ENCODE results near the gene RBM33. TPM values are rescaled to one million over a fixed set of nuclear protein-coding genes. Genes with fewer than 3 reads are reported as not detected.

The RBM33 gene
- total and polyA plus RNA-seq, 2 of the 4 experiments (the other 2 are of a cell fraction): 7.3 to 10.8 TPM

DNA sequence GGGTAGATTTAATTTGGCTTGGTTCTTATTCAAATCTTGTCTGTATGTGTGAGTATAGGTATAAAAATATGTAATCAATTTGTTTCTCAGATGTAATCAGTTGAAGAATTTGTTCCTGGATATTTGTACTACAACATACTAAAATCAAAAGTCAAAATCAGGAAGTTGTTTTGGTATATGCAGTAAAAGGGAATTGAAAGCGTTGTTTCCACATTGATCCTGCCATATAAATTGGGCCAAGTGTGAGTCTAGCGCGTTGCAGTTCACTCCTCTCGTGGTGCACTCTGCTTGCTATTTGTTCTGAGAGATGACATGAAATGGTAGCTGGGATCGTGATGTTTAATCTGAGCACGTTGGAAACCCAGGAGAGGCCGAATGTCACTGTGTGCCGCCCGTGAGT lies 111.9 kb downstream of the RBM33 start:
- Histone ChIP-seq H3K27me3 (ENCODE audit: control insufficient read depth, insufficient read depth, low read length) (no peaks in the 10 kb centered on the region), H2AK9ac (replicated peaks; ENCODE audit: low read depth, low read length, poor library complexity) (no peak overlapping the region), H3K9ac (ENCODE audit: low read depth, low read length) (no peak overlapping the region), H3K27ac (ENCODE audit: insufficient read depth, low read length) (no peak overlapping the region), H3K4me2 (ENCODE audit: low read depth, low read length) (no peak overlapping the region), H2AFZ (replicated peaks; ENCODE audit: low read length, poor library complexity) (no peak overlapping the region), H2BK120ac (ENCODE audit: low read depth, low read length) (no peak overlapping the region), H4K5ac (ENCODE audit: low read depth, low read length) (no peak overlapping the region), H2BK15ac (ENCODE audit: low read depth, low read length) (no peak overlapping the region), H3K14ac (replicated peaks; ENCODE audit: low read depth, low read length) (no peak overlapping the region), H4K20me1 (ENCODE audit: insufficient read depth, low read length) (peaks cover 42% of the 10 kb centered on the region), H3K9me1 (ENCODE audit: insufficient read depth, low read length) (peaks cover 12% of the 10 kb centered on the region; the same call in 1 of the 2 replicates), H3K4me3 (ENCODE audit: insufficient read depth, low read depth, low read length) (no peak overlapping the region), H3K56ac (ENCODE audit: extremely low read depth, insufficient read depth, low read length) (no peak overlapping the region), H2BK20ac (ENCODE audit: low read depth, low read length) (no peak overlapping the region), H4K91ac (ENCODE audit: insufficient read depth, low read depth, low read length) (no peak overlapping the region), H2BK5ac (ENCODE audit: low read depth, low read length, poor library complexity, severe bottlenecking) (no peak overlapping the region), H2AK5ac (ENCODE audit: low read depth, low read length) (no peak overlapping the region), H3K79me1 (ENCODE audit: low read depth in 1 of 2, low read length in 2 of 2) (peaks cover 26 to 61% of the 10 kb centered on the region in 2 experiments), H3K18ac (ENCODE audit: low read depth, low read length) (no peak overlapping the region), H4K8ac (ENCODE audit: low read depth in 2 of 2, low read length in 2 of 2) (no peak overlapping the region), H3K36me3 (ENCODE audit: control insufficient read depth, insufficient read depth, low read length) (peaks cover 12% of the 10 kb centered on the region), H3K4ac (ENCODE audit: low read depth, low read length) (no peak overlapping the region), H3K9me3 (ENCODE audit: control insufficient read depth, insufficient read depth, low read length) (no peaks in the 10 kb centered on the region), H3K23ac (ENCODE audit: low read depth, low read length) (no peak overlapping the region), H3K4me1 (ENCODE audit: control insufficient read depth, insufficient read depth, low read length) (no peaks in the 10 kb centered on the region)
- no TSS peak for BruUV-seq (replicated peaks)
- WGBS, 2 experiments (ENCODE audit: extremely low coverage in 2 of 2, insufficient read length in 1 of 2): 98% methylated on average over 5 of the region's 9 CpGs; no CpG with 5 or more reads in 1 of the 2 experiments
- TF ChIP-seq RFX5 (IDR thresholded peaks at IDR 0.05; ENCODE audit: low read depth, low read length) (no peak), RAD21 (IDR thresholded peaks at IDR 0.05; ENCODE audit: low read length) (no peak), RCOR1 (IDR thresholded peaks at IDR 0.05; ENCODE audit: insufficient replicate concordance, low read length) (no peak), MXI1 (IDR thresholded peaks at IDR 0.05; ENCODE audit: borderline replicate concordance, low read depth, low read length) (no peak), BHLHE40 (IDR thresholded peaks at IDR 0.05; ENCODE audit: low read depth, low read length) (no peak), FOS (IDR thresholded peaks at IDR 0.05; ENCODE audit: low read depth, low read length) (no peak), CHD1 (IDR thresholded peaks at IDR 0.05; ENCODE audit: low read depth, low read length) (no peak), MAFK (IDR thresholded peaks at IDR 0.05; ENCODE audit: low read depth, low read length) (no peak), SMC3 (IDR thresholded peaks at IDR 0.05; ENCODE audit: low read depth, low read length) (no peak), CEBPB (IDR thresholded peaks at IDR 0.05; ENCODE audit: low read depth, low read length) (no peak)
- TF ChIP-seq, protein P1, sequence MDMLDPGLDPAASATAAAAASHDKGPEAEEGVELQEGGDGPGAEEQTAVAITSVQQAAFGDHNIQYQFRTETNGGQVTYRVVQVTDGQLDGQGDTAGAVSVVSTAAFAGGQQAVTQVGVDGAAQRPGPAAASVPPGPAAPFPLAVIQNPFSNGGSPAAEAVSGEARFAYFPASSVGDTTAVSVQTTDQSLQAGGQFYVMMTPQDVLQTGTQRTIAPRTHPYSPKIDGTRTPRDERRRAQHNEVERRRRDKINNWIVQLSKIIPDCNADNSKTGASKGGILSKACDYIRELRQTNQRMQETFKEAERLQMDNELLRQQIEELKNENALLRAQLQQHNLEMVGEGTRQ (IDR thresholded peaks at IDR 0.05; ENCODE audit: low read depth, low read length): no peak
- TF ChIP-seq, protein P2, sequence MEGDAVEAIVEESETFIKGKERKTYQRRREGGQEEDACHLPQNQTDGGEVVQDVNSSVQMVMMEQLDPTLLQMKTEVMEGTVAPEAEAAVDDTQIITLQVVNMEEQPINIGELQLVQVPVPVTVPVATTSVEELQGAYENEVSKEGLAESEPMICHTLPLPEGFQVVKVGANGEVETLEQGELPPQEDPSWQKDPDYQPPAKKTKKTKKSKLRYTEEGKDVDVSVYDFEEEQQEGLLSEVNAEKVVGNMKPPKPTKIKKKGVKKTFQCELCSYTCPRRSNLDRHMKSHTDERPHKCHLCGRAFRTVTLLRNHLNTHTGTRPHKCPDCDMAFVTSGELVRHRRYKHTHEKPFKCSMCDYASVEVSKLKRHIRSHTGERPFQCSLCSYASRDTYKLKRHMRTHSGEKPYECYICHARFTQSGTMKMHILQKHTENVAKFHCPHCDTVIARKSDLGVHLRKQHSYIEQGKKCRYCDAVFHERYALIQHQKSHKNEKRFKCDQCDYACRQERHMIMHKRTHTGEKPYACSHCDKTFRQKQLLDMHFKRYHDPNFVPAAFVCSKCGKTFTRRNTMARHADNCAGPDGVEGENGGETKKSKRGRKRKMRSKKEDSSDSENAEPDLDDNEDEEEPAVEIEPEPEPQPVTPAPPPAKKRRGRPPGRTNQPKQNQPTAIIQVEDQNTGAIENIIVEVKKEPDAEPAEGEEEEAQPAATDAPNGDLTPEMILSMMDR (conservative IDR thresholded peaks at IDR 0.05; ENCODE audit: low read depth, low read length): no peak
- TF ChIP-seq, protein P3, sequence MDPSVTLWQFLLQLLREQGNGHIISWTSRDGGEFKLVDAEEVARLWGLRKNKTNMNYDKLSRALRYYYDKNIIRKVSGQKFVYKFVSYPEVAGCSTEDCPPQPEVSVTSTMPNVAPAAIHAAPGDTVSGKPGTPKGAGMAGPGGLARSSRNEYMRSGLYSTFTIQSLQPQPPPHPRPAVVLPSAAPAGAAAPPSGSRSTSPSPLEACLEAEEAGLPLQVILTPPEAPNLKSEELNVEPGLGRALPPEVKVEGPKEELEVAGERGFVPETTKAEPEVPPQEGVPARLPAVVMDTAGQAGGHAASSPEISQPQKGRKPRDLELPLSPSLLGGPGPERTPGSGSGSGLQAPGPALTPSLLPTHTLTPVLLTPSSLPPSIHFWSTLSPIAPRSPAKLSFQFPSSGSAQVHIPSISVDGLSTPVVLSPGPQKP (IDR thresholded peaks at IDR 0.05; ENCODE audit: borderline replicate concordance, low read depth, low read length): no peak
- dilution Hi-C loops (cut with HindIII; ENCODE audit: low sequenced_read_pairs, unreplicated experiment) (no loop called here), in situ Hi-C loops (cut with MboI; ENCODE audit: low sequenced_read_pairs) (loop anchor here (10.0 to 25.0 kb wide), 2 partner anchors 152 to 369 kb away; no protein-coding TSS in a partner anchor), intact Hi-C loops (cut with micrococcal nuclease) (no loop called here)
- no peak for DNase-seq
- CTCF ChIA-PET: interaction anchor here (1.1 kb wide), 1 partner anchor 157 kb away, joined by 3 read pairs; no protein-coding TSS in a partner anchor
- no peak for ATAC-seq (ENCODE audit: low read depth)
- POLR2A ChIA-PET (ENCODE audit: unreplicated experiment): no interaction called here
